GM10248 (cell line): Measurements from ENCODE around the gene CLN6.
"Not testable (repeated sequence)": the region's sequence is repeated elsewhere in the genome, so short reads cannot be mapped to it uniquely, and the experiment has no call there.

ENCODE experiments used
- CTCF ChIA-PET: fragments of 300-600 bp; sonication (Branson Sonifier 250); formaldehyde crosslinking; extraction: SDS; loops from one replicate; lab custom pipeline; 2021; ENCODE audit warnings: antibody characterized with exemption; lab: Yijun Ruan, JAX
- POLR2A ChIA-PET: fragments of 350-650 bp; sonication (Branson Sonifier 250); formaldehyde crosslinking; extraction: SDS; loops from one replicate; lab custom pipeline; 2020; ENCODE audit warnings: antibody characterized with exemption; lab: Yijun Ruan, JAX
- DNase-seq: peaks from one replicate; pipeline ENCODE4 v3.0.0; 2012; ENCODE audit errors: extremely low spot score
- CTCF ChIP-seq: IDR thresholded peaks from 2 replicates; pipeline ENCODE4 v1.5.1; 2012; ENCODE audit warnings: mild to moderate bottlenecking, low read depth; ENCODE audit errors: extremely low read depth, missing control alignments, control extremely low read depth

Gene CLN6

GRCh38 chr15:68204361-68204760 lies 25.2 kb downstream of the CLN6 start:
- ChIA-PET POLR2A (no interaction called here), CTCF (interaction anchor here (1.3 kb wide), 1 partner anchor 340 kb away, joined by 3 read pairs; no protein-coding TSS in a partner anchor)
- DNase-seq, result no peak
- no peak for TF ChIP-seq CTCF

GRCh38 chr15:68203956-68204355 lies 25.6 kb downstream of the CLN6 start:
- CTCF ChIA-PET, result interaction anchor here (1.3 kb wide), 1 partner anchor 340 kb away, joined by 3 read pairs; no protein-coding TSS in a partner anchor
- TF ChIP-seq CTCF, result no peak
- DNase-seq, result no peak
- POLR2A ChIA-PET, result no interaction called here

- POLR2A ChIA-PET, result no interaction called here
- CTCF ChIA-PET, result interaction anchor here (1.3 kb wide), 1 partner anchor 339 kb away, joined by 3 read pairs; no protein-coding TSS in a partner anchor
- no peak for TF ChIP-seq CTCF
- no peak for DNase-seq
Observed at GRCh38 chr15:68203486-68203885, 26.0 kb downstream of the CLN6 start.

GRCh38 chr15:68202994-68203393 lies 26.5 kb downstream of the CLN6 start:
- CTCF ChIA-PET, result interaction anchor here (0.7 to 2.7 kb wide), 3 partner anchors 8 to 341 kb away, joined by 3 to 8 read pairs (median 5); no protein-coding TSS in a partner anchor
- POLR2A ChIA-PET, DNase-seq: not testable (repeated sequence)

- ChIA-PET CTCF (interaction anchor here (0.8 to 2.7 kb wide), 2 partner anchors 9 to 339 kb away, joined by 3 to 8 read pairs; no protein-coding TSS in a partner anchor), POLR2A (no interaction called here)
- TF ChIP-seq CTCF, result no peak
Observed at GRCh38 chr15:68201879-68202261, 27.7 kb downstream of the CLN6 start.

GRCh38 chr15:68201153-68201878 lies 28.2 kb downstream of the CLN6 start:
- ChIA-PET POLR2A (no interaction called here), CTCF (interaction anchor here (0.8 to 2.7 kb wide), 2 partner anchors 10 to 338 kb away, joined by 3 to 8 read pairs; no protein-coding TSS in a partner anchor)
- TF ChIP-seq CTCF, result no peak
- DNase-seq, result no peak

More at GRCh38 chr15:68201879-68202261, 27.7 kb downstream of the CLN6 start:
- no peak for DNase-seq
